ENCODE data around the gene PROS1. TPM values are rescaled to one million over a fixed set of nuclear protein-coding genes. Genes with fewer than 3 reads are reported as not detected.
"Not testable (repeated sequence)": the region's sequence is repeated elsewhere in the genome, so short reads cannot be mapped to it uniquely, and the experiment has no call there.

The PROS1 gene
- total and polyA plus RNA-seq, 3 experiments from 2014 or later: 0.22 to 0.40 TPM; not detected in 1

GRCh38 chr3:93962798-93963197 lies 10.9 kb downstream of the PROS1 start:
- Mint-ChIP-seq H3K27me3 (peaks cover 9 to 14% of the 10 kb centered on the region in 2 donors), H3K9me3 (peaks cover 0 to 2% (median 0%) of the 10 kb centered on the region in 5 donors), H3K36me3 (peaks cover 0 to 5% (median 0%) of the 10 kb centered on the region in 3 donors), H3K4me3 (no peak overlapping the region), H3K4me1 (no peaks in the 10 kb centered on the region), H3K27ac (no peak overlapping the region)
- CTCF ChIA-PET: no interaction called here
- no peak overlapping the region for H3K4me3 ChIP-seq (ENCODE audit: low read length)
- no peaks in the 10 kb centered on the region for H3K36me3 ChIP-seq (ENCODE audit: insufficient read depth, low read length)
- DNase-seq: no peak
- no peaks in the 10 kb centered on the region for H3K9me3 ChIP-seq (ENCODE audit: low read length)
- no peak overlapping the region for H3K27ac ChIP-seq (ENCODE audit: low read depth, low read length)
- POLR2A ChIA-PET: no interaction called here
- H3K27me3 ChIP-seq (ENCODE audit: insufficient read depth, low read length, poor library complexity, severe bottlenecking): no peaks in the 10 kb centered on the region
- H3K4me1 ChIP-seq (ENCODE audit: insufficient read depth, low read length): no peaks in the 10 kb centered on the region

GRCh38 chr3:93961489-93961888 lies 12.2 kb downstream of the PROS1 start:
- Mint-ChIP-seq H3K27ac (no peak overlapping the region), H3K4me1 (no peaks in the 10 kb centered on the region), H3K36me3 (peaks cover 0 to 5% (median 0%) of the 10 kb centered on the region in 3 donors), H3K4me3 (no peak overlapping the region), H3K9me3 (peaks cover 0 to 2% (median 0%) of the 10 kb centered on the region in 5 donors), H3K27me3 (peaks cover 11 to 14% of the 10 kb centered on the region in 2 donors)
- CTCF ChIA-PET: no interaction called here
- H3K4me1 ChIP-seq (ENCODE audit: insufficient read depth, low read length): no peaks in the 10 kb centered on the region
- no peaks in the 10 kb centered on the region for H3K27me3 ChIP-seq (ENCODE audit: insufficient read depth, low read length, poor library complexity, severe bottlenecking)
- no peak for DNase-seq
- H3K4me3 ChIP-seq (ENCODE audit: low read length): no peak overlapping the region
- H3K27ac ChIP-seq (ENCODE audit: low read depth, low read length): no peak overlapping the region
- no peaks in the 10 kb centered on the region for H3K9me3 ChIP-seq (ENCODE audit: low read length)
- POLR2A ChIA-PET: no interaction called here
- no peaks in the 10 kb centered on the region for H3K36me3 ChIP-seq (ENCODE audit: insufficient read depth, low read length)

GRCh38 chr3:93961026-93961425 lies 12.7 kb downstream of the PROS1 start:
- no peaks in the 10 kb centered on the region for H3K4me1 Mint-ChIP-seq
- Histone ChIP-seq H3K36me3 (ENCODE audit: insufficient read depth, low read length) (no peaks in the 10 kb centered on the region), H3K4me1 (ENCODE audit: insufficient read depth, low read length) (no peaks in the 10 kb centered on the region), H3K9me3 (ENCODE audit: low read length) (no peaks in the 10 kb centered on the region), H3K27me3 (ENCODE audit: insufficient read depth, low read length, poor library complexity, severe bottlenecking) (no peaks in the 10 kb centered on the region), H3K27ac (ENCODE audit: low read depth, low read length) (no peak overlapping the region), H3K4me3 (ENCODE audit: low read length) (no peak overlapping the region)
- no peak overlapping the region for H3K27ac Mint-ChIP-seq
- H3K9me3 Mint-ChIP-seq: peaks cover 0 to 4% (median 0%) of the 10 kb centered on the region in 5 donors
- H3K4me3 Mint-ChIP-seq: no peak overlapping the region
- DNase-seq: no peak
- CTCF ChIA-PET: no interaction called here
- POLR2A ChIA-PET: no interaction called here
- H3K27me3 Mint-ChIP-seq: peaks cover 11 to 14% of the 10 kb centered on the region in 2 donors
- peaks cover 0 to 2% (median 0%) of the 10 kb centered on the region in 3 donors for H3K36me3 Mint-ChIP-seq

- H3K9me3 ChIP-seq (ENCODE audit: low read length); H3K4me3 ChIP-seq (ENCODE audit: low read length); H3K27ac ChIP-seq (ENCODE audit: low read depth, low read length); H3K27me3 ChIP-seq (ENCODE audit: insufficient read depth, low read length, poor library complexity, severe bottlenecking); DNase-seq; H3K27ac Mint-ChIP-seq; H3K4me1 ChIP-seq (ENCODE audit: insufficient read depth, low read length); H3K4me3 Mint-ChIP-seq; H3K4me1 Mint-ChIP-seq; POLR2A ChIA-PET; H3K36me3 ChIP-seq (ENCODE audit: insufficient read depth, low read length); H3K36me3 Mint-ChIP-seq; CTCF ChIA-PET: not testable (repeated sequence)
- H3K27me3 Mint-ChIP-seq: peaks cover 11 to 34% of the 10 kb centered on the region in 2 donors
- H3K9me3 Mint-ChIP-seq: peaks cover 0 to 13% (median 8%) of the 10 kb centered on the region in 5 donors
Observed at GRCh38 chr3:93949958-93950357, 23.7 kb downstream of the PROS1 start.

- H3K9me3 Mint-ChIP-seq; CTCF ChIA-PET; H3K27ac Mint-ChIP-seq; H3K4me1 Mint-ChIP-seq; H3K36me3 Mint-ChIP-seq; H3K4me3 Mint-ChIP-seq; H3K27ac ChIP-seq (ENCODE audit: low read depth, low read length); H3K4me1 ChIP-seq (ENCODE audit: insufficient read depth, low read length); H3K9me3 ChIP-seq (ENCODE audit: low read length); H3K36me3 ChIP-seq (ENCODE audit: insufficient read depth, low read length); POLR2A ChIA-PET; H3K27me3 Mint-ChIP-seq; H3K4me3 ChIP-seq (ENCODE audit: low read length); DNase-seq; H3K27me3 ChIP-seq (ENCODE audit: insufficient read depth, low read length, poor library complexity, severe bottlenecking): not testable (repeated sequence)
Observed at GRCh38 chr3:93937485-93937884, 36.2 kb downstream of the PROS1 start.

- H3K4me1 ChIP-seq (ENCODE audit: insufficient read depth, low read length): no peaks in the 10 kb centered on the region
Observed at GRCh38 chr3:93936549-93936948, 37.1 kb downstream of the PROS1 start.

GRCh38 chr3:93934366-93935046 lies 39.2 kb downstream of the PROS1 start:
- Mint-ChIP-seq H3K9me3 (no peaks in the 10 kb centered on the region), H3K4me1 (no peaks in the 10 kb centered on the region), H3K4me3 (no peak overlapping the region), H3K36me3 (no peaks in the 10 kb centered on the region), H3K27ac (no peak overlapping the region), H3K27me3 (no peaks in the 10 kb centered on the region)
- no peaks in the 10 kb centered on the region for H3K36me3 ChIP-seq (ENCODE audit: insufficient read depth, low read length)
- ChIA-PET POLR2A (no interaction called here), CTCF (no interaction called here)
- H3K27ac ChIP-seq (ENCODE audit: low read depth, low read length): no peak overlapping the region
- H3K9me3 ChIP-seq (ENCODE audit: low read length): no peaks in the 10 kb centered on the region
- no peak overlapping the region for H3K4me3 ChIP-seq (ENCODE audit: low read length)
- H3K4me1 ChIP-seq (ENCODE audit: insufficient read depth, low read length): no peaks in the 10 kb centered on the region
- H3K27me3 ChIP-seq (ENCODE audit: insufficient read depth, low read length, poor library complexity, severe bottlenecking): no peaks in the 10 kb centered on the region
- DNase-seq: no peak

More at GRCh38 chr3:93936549-93936948, 37.1 kb downstream of the PROS1 start:
- POLR2A ChIA-PET: no interaction called here
- Mint-ChIP-seq H3K27ac (no peak overlapping the region), H3K36me3 (no peaks in the 10 kb centered on the region), H3K27me3 (no peaks in the 10 kb centered on the region), H3K9me3 (no peaks in the 10 kb centered on the region), H3K4me3 (no peak overlapping the region), H3K4me1 (no peaks in the 10 kb centered on the region)
- Histone ChIP-seq H3K36me3 (ENCODE audit: insufficient read depth, low read length) (no peaks in the 10 kb centered on the region), H3K4me3 (ENCODE audit: low read length) (no peak overlapping the region), H3K27me3 (ENCODE audit: insufficient read depth, low read length, poor library complexity, severe bottlenecking) (no peaks in the 10 kb centered on the region), H3K27ac (ENCODE audit: low read depth, low read length) (no peak overlapping the region), H3K9me3 (ENCODE audit: low read length) (no peaks in the 10 kb centered on the region)
- CTCF ChIA-PET: no interaction called here
- DNase-seq: no peak

- Mint-ChIP-seq H3K27ac (no peak overlapping the region), H3K4me3 (no peak overlapping the region), H3K36me3 (no peaks in the 10 kb centered on the region), H3K4me1 (no peaks in the 10 kb centered on the region), H3K9me3 (no peaks in the 10 kb centered on the region), H3K27me3 (no peaks in the 10 kb centered on the region)
- Histone ChIP-seq H3K27me3 (ENCODE audit: insufficient read depth, low read length, poor library complexity, severe bottlenecking) (no peaks in the 10 kb centered on the region), H3K27ac (ENCODE audit: low read depth, low read length) (no peak overlapping the region), H3K4me3 (ENCODE audit: low read length) (no peak overlapping the region), H3K9me3 (ENCODE audit: low read length) (no peaks in the 10 kb centered on the region), H3K36me3 (ENCODE audit: insufficient read depth, low read length) (no peaks in the 10 kb centered on the region), H3K4me1 (ENCODE audit: insufficient read depth, low read length) (no peaks in the 10 kb centered on the region)
- ChIA-PET CTCF (no interaction called here), POLR2A (no interaction called here)
- no peak for DNase-seq
Observed at GRCh38 chr3:93931597-93932229, 42.0 kb downstream of the PROS1 start.

All from CD8-positive, alpha-beta memory T cell (primary cell).